ENCODE measurements around the gene MARCHF10. TPM values are rescaled to one million over a fixed set of nuclear protein-coding genes. Genes with fewer than 3 reads are reported as not detected.

MARCHF10 gene
- total RNA-seq, 3 donors from 2014 or later = 0.35 TPM; not detected in 2

- Histone ChIP-seq H3K36me3 (ENCODE audit: low read depth) (no peaks in the 10 kb centered on the region), H3K4me1 (ENCODE audit: low read depth) (no peaks in the 10 kb centered on the region), H3K9me3 (no peaks in the 10 kb centered on the region), H3K4me3 (no peak overlapping the region)
- TF ChIP-seq, protein P1, sequence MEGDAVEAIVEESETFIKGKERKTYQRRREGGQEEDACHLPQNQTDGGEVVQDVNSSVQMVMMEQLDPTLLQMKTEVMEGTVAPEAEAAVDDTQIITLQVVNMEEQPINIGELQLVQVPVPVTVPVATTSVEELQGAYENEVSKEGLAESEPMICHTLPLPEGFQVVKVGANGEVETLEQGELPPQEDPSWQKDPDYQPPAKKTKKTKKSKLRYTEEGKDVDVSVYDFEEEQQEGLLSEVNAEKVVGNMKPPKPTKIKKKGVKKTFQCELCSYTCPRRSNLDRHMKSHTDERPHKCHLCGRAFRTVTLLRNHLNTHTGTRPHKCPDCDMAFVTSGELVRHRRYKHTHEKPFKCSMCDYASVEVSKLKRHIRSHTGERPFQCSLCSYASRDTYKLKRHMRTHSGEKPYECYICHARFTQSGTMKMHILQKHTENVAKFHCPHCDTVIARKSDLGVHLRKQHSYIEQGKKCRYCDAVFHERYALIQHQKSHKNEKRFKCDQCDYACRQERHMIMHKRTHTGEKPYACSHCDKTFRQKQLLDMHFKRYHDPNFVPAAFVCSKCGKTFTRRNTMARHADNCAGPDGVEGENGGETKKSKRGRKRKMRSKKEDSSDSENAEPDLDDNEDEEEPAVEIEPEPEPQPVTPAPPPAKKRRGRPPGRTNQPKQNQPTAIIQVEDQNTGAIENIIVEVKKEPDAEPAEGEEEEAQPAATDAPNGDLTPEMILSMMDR (IDR thresholded peaks at IDR 0.05) = no peak
- ATAC-seq (no peak), DNase-seq (no peak)
- intact Hi-C loops (cut with DNase I, micrococcal nuclease) = no loop called here
Measured at GRCh38 chr17:62675701-62676100, 132.4 kb downstream of the MARCHF10 start.

DNA sequence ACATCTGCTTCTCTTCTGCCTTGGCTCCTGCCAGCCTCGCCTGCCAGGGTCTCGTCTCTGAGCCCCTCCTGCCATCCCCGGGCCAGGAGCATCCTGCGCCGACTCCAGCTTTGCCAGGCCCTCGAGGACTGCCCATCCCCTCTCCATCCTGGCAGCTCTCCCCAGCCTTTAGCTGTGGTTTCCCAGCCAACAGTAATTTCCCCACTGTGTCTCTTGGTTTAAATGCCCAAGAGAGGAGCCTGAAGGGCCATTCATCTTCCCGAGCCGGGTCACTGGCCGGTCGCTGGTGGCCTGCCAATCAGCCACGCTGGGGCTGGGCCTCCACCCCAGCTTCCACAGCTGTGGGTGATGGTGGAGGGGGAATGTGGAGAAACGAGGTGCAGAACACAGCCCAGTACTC is 132.9 kb downstream of the MARCHF10 start:
- Histone ChIP-seq H3K36me3 (ENCODE audit: low read depth) (no peaks in the 10 kb centered on the region), H3K4me1 (ENCODE audit: low read depth) (no peaks in the 10 kb centered on the region), H3K9me3 (no peaks in the 10 kb centered on the region), H3K4me3 (no peak overlapping the region)
- intact Hi-C loops (cut with DNase I, micrococcal nuclease) = no loop called here
- no peak for ATAC-seq
- TF ChIP-seq, protein P1 (IDR thresholded peaks at IDR 0.05) = no peak
- no peak for DNase-seq

GRCh38 chr17:62674841-62675240 is 133.3 kb downstream of the MARCHF10 start:
- intact Hi-C loops (cut with DNase I, micrococcal nuclease) = no loop called here
- H3K9me3 ChIP-seq = no peaks in the 10 kb centered on the region

GRCh38 chr17:62674363-62674739 is 133.8 kb downstream of the MARCHF10 start:
- Histone ChIP-seq H3K36me3 (ENCODE audit: low read depth) (no peaks in the 10 kb centered on the region), H3K4me1 (ENCODE audit: low read depth) (no peaks in the 10 kb centered on the region), H3K4me3 (no peak overlapping the region), H3K9me3 (no peaks in the 10 kb centered on the region)
- no peak for DNase-seq
- ATAC-seq = no peak
- intact Hi-C loops (cut with DNase I, micrococcal nuclease) = no loop called here
- TF ChIP-seq, protein P1 (IDR thresholded peaks at IDR 0.05) = no peak

More at GRCh38 chr17:62674841-62675240, 133.3 kb downstream of the MARCHF10 start:
- TF ChIP-seq, protein P1 (IDR thresholded peaks at IDR 0.05) = no peak
- ATAC-seq (no peak), DNase-seq (no peak)
- Histone ChIP-seq H3K4me3 (no peak overlapping the region), H3K36me3 (ENCODE audit: low read depth) (no peaks in the 10 kb centered on the region), H3K4me1 (ENCODE audit: low read depth) (no peaks in the 10 kb centered on the region)

DNA sequence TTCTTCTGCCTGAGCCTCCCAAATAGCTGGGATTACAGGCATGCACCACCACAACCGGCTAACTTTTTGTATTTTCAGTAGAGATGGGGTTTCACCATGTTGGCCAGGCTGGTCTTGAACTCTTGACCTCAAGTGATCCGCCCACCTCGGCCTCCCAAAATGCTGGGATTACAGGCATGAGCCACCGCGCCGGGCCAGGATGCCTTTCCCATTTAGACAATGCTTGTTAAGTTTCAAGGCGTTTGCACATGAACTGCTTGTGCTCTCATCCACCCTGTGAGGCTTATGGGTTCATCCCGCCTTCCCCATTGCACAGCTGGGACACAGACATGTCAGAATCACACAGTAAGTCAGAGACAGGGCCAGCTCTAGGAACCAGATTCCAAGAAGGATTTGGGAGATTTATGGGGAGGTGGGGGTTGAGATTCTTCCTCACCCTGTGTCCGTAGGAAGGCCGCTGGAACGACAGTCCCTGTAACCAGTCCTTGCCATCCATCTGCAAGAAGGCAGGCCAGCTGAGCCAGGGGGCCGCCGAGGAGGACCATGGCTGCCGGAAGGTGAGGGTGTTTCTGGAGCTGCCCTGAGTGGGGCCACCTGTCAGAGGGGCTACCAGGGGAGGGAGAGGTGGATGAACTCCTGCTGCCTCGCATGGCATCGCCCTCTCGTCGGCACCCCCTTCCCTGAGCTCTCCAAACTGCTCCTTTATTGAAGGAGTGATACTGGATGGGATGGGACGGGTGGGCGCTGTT is 134.3 kb downstream of the MARCHF10 start:
- no peaks in the 10 kb centered on the region for H3K36me3 ChIP-seq (ENCODE audit: low read depth)
- TF ChIP-seq, protein P1 (IDR thresholded peaks at IDR 0.05) = no peak
- no peak overlapping the region for H3K4me3 ChIP-seq
- ATAC-seq = no peak
- no peak for DNase-seq
- no peaks in the 10 kb centered on the region for H3K4me1 ChIP-seq (ENCODE audit: low read depth)
- no peaks in the 10 kb centered on the region for H3K9me3 ChIP-seq
- intact Hi-C loops (cut with DNase I, micrococcal nuclease) = loop anchor here in 1 of 2 donors (2.0 kb wide), 1 partner anchor 733 kb away; no protein-coding TSS in a partner anchor
